ENCODE results near the gene COPE.
A peak's percentile ranks its signal among the peaks of the same experiment; 100 is the strongest.

COPE gene

DNA sequence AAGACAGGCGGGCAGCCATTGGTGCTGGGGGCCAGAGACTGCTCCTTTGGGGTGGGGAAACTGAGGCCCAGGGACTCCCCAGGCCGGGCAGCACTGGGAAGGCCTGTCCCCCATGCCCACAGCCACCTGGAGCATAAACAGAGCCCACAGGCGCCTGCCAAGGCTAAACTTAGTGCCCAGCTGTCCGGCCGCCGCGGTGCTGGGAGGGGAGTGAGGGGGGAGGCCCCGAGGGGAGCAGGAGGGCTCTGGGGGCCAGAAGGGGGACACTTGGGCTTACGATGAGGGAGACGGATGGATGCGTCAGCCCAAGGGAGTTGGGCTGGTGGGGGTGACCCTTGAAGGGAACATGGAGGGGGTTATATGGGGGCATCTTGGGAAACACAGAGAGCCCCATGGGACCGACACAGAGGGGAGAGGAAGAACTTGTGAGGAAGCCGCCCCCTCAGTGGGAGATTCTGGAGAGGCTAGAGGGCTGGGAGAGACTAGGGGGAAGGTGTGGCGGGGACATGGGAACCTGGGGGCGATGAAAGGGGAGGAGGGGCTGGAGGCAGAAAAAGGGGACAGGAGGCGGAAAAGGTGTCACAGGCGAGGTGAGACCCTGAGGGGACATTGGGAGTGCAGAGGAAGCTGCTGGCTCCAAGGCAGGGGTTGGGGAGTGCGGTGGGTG lies 25.5 kb downstream of the COPE start:
- DNase-seq: no peak

DNA sequence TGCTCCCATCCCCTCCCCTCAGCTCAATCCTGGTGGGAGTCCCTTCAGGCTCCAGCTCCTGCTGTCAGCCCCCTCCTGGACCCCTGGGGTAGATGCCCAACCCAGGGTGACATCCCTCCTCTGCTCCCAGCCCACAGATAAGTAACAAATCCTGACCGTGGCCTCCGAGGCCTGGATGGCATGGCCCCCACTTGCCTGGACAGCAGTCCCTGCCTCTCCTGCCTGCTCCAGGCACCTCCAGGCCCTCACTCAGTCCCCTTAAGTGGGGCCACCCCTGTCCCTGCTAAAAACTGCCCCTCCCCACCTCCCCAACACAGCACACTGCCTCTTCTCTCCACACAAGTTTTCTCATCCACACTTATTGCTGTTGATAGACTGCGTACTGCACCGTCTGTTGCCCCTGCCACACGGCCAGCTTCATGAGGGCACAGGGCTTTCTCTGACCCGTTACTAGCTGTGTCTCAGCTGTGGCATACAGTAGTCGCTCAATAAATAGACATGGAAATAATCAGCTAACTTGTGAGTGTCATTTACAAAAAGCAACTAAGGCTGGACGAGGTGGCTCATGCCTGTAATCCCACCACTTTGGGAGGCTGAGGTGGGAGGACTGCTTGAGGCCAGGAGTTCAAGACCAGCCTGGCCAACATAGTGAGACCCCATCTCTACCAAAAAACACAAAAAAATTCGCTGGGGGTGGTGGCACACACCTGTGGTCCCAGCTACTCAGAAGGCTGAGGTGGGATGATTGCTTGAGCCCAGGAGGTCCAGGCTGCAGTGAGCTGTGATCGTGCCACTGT lies 29.0 kb downstream of the COPE start:
- no peak for DNase-seq

DNA sequence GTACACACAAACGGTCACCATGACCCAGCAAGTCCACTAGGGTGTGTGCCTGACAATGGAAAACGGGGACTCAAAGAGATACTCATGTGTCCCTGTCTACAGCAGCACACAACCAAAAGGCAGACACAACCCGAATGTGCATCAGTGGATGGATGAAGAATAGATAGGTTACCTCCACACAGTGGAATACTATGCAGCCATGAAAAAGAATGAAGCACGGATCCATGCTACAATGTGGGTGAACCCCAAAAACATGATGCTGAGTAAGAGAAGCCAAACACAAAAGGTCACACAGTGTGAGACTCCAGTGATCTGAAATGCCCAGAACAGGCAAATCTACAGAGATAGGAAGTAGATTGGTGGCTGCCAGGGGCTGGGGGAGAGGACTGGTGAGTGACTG lies 32.2 kb downstream of the COPE start:
- DNase-seq: no peak

DNA sequence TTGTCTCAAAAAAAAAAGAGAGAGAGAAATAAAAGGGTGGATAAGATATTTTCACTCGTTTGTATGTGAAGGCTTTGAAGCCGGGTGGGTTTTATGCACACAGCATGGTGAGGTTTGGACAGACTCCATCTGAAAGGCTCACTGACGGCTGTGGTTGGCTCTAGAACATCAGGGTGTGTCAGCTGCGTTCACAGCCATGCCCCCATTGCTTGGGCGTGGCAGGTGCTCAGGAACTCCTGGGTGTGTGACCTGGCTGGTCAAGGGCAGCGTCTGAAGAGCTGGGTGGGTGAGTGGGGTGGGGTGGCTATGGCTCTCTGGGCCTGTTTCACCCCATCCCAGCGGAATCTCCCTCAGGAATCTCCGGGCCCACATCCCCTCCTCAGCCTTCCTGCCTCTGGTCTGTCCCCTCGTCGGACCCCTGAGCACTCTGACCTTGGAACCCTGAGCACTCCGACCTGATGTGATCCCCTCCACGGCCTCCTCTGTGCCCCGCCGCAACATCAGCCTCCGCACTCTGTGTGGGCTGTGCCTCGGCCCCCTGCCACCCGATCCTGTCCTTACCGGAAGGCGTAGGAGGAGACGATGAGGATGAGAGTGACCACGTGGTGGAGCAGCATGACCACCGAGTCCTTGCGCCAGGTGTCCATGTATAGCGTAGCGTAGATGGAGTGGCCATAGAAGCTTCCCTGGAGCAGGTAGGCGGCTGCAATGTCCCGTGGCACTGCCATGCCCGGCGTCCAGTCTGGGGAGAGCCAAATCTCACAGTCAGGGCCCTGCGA lies 35.5 kb downstream of the COPE start:
- DNase-seq: no peak

DNA sequence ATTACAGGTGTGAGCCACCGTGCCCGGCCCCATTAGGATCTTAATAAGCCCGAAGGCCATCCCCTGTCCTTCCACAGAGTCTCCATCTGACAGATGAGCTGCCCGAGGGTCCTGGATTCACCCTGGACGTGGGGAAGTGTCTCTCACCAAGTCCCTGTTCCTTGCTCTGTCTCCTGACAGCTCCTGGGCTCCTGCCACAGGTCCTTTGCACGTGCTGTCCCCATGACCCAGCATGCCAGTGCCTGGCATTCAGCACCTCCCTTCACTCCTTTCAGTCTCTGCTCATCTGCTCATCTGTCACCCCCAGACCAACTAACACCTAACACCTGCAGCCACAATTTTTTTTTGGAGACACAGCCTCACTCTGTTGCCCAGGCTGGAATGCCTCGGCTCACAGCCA lies 37.7 kb downstream of the COPE start:
- DNase-seq: no peak

DNA sequence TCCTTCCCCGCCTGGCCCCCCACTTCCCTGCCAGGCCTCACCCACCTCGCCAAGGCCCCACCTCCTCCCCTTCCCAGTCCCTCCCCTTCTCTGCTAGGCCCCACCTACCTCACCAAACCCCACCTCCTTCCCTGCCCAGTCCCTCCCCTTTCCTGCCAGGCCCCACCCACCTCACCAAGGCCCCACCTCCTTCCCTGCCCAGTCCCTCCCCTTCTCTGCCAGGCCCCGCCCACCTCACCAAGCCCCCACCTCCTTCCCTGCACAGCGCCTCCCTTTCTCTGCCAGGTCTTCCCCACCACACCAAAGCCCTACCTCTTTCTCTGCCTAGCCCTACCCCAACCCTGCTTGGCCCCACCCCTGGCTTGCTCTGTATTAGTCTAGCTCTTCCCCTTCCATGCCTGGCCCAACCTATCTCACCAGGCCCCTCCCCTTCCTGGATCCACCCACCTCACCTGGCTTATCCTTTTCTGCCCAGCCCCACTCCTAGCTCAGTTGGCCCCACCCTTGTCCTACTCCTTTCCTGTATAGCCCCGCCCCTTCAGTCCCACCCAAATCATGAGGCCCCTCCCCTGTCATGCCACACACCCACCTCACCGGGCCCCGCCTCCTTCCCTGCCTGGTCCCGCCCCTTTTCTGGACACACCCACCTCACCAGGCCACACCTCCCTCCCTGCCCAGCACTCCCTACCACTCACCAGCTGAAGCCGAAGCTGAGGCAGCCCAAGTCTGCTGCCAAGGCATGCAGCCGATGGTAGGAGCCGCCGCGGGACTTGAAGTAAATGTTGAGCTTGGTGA lies 39.4 kb downstream of the COPE start:
- no peak for DNase-seq

DNA sequence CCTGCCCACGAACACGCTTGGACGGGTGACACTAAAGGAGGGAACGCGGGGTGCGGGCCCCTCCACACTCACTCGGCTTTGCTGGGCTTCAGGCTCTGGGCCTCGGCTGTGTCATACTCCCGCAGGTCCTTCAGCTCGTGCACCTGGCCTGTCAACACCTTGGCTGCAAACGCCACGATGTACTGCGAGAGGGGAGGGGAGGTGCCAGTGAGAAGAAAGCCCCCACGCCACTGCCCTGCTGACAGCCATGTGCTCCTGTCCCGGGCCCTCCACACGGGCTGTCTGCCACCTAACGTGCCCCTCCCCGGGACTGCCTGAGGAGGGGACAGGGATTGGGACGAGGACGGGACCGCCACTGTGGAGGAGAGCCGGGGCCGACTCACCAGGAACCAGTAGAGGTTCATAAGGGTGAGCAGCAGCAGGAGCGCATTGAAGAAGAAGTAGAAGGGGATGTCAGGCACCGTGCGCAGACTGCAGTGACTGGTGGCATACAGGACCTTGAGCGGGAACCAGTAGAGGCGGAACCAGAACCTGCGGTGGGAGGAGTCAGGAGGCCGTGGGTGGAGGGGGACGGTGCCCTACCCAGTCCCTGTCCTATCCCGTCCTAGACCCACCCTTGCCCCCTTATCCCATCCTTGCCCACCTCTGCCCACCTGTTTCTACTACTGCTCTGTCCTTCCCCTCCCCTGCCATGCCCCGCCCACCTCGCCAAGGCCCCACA lies 40.2 kb downstream of the COPE start:
- no peak for DNase-seq

DNA sequence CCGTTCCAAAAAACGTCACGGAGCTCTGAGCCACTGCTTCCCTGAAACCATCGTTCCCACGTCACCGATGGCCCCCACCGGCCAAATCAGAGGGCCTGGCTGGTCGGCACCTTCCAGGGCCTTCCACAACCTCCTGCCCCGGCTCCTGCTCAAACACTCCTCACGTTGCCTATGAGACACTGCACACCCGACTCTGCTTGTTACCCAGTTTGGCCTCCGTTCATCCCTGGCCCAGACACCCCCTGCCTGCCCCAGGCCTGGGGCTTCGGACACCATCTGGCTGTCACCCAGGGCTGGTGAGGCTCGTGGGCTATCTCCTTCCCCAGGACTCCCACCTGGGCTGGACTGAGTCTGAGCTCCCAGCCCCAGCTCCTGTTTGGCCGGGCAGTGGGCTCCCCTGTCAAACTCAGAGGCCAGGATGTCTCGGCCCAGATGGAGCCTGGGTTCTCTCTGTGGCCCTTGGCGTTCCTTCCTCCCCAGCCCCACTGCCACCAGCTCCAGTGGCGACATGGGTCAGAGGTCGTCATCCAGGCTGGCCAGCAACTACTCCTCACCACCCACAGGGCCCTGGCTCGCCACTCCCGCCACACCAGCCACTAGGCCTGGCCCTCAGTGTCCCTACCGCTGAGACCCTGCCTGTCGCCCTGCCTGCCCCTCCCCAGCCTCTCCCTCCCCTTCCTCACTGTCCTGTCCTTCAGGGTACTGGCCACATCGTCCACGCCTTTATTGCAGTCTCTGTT lies 41.0 kb downstream of the COPE start:
- DNase-seq: no peak

DNA sequence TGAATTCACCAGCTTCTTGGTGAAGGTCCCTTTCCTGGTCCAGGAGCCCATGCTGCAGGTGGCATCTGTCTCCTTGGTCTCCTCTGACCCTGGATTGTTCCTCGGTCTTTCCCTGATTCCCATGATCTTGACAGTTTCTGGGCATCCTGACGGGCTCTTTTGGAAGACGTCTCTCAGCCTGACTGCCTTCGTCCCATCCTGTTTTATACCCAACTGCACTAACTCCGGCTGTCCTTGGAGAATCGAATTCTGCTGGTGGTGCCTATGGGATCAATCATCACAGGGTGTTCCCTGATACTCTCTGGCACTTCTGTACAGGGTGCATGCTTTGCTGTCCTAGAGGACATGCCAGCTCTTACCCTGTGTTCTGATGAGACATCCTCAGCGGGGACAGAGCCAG lies 42.3 kb downstream of the COPE start:
- DNase-seq: no peak

DNA sequence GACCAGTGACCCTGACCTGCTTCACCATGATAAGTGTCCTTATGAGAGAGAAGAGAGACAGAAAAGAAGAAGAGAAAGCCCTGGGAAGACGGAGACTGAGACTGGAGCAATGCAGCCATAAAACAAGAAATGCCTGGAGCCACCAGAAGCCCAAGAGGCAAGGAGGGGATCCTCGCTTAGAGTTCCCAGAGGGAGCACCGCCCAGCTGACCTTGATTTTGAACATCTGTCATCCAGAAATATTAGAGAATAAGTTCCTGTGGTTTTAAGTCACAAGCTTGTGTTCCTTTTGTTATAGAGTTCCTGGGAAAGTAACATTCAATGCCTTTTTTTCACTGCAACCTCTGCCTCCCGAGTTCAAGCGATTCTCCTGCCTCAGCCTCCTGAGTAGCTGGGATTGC lies 43.5 kb downstream of the COPE start:
- no peak for DNase-seq

DNA sequence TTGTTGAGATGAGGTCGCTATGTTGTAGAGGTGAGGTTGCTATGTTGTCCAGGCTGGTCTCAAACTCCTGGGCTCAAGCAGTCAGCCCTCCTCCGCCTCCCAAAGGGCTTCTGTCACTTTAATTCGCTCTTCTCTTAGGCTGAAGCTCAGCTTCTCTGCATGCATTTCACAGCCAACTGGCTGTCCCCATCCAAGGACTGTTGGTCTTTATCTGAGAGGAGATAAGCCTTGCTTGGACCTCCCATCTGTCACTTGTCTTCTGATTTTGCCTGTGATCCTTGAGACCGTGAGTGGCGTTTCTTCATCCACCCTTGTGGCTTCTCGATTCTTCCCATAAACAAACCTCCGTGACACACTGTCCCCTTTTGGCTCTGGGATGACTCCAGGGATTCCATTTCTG lies 47.6 kb downstream of the COPE start:
- DNase-seq: no peak

DNA sequence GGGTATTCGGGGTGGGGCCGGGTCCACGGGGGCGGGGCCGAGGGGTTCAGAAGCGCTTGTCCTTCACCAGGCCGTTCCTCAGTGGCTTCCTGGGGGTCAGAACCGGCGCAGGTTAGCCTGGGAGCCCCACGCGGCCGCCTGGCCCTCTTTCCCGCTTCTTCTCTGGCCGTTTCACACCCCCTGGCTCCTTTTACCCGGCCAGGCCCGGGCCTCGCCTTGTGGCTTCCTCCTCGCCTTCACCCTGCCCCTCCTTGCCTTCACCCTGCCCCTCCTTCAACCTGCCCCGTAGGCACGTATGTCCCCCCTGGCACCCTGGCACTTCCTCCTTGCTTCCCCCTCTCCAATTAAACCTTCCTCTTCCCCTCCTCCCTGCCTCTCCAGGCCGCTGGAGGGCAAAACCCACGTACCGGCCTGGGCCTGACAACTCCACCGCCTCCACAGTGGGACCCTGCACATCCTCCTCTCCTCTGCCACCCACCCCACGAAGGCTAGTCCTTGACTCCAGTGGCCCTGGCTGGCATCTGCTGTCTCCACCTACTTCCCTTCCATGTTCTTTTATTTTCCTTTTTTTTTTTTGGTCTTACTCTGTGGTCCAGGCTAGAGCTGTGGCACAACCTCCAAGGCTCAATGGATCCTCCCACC lies 48.5 kb downstream of the COPE start:
- no peak for DNase-seq

DNA sequence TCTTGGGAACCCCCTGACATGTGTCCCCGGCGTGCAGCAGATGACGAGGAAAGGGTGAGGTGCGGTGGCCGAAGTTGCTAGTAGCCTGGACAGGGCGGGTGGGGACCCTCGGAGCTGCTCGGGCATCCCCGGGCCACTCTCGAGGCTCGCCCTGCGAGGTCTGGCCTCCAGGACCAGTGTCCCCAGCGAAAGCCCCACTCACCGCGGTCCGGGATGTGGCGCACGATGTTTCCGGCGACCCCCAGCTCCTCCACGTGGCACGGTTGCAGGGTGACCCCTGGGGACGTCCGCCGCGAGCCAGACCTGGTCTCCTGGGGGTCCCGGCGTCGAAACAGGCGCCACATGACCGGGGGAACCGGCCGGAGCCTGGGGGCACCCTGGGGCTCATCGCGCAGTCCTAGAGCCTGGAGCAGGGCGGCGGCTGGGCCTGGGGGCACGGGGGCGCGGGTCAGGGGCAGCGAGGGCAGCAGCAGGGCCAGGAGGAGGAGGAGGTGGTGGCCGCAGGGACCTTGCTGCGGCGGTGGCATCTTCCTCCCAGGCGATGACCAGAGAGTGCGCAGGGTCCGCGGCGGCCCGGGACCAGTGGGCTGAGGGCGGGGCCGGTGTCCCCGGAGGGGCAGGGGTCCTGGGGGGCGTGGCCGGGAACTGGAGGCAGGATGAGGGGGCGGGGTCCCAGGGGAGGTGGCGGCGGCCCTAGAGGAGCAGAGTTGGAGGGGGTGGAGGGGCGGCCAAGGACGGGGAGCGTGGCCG lies 49.2 kb downstream of the COPE start:
- DNase-seq: no peak

DNA sequence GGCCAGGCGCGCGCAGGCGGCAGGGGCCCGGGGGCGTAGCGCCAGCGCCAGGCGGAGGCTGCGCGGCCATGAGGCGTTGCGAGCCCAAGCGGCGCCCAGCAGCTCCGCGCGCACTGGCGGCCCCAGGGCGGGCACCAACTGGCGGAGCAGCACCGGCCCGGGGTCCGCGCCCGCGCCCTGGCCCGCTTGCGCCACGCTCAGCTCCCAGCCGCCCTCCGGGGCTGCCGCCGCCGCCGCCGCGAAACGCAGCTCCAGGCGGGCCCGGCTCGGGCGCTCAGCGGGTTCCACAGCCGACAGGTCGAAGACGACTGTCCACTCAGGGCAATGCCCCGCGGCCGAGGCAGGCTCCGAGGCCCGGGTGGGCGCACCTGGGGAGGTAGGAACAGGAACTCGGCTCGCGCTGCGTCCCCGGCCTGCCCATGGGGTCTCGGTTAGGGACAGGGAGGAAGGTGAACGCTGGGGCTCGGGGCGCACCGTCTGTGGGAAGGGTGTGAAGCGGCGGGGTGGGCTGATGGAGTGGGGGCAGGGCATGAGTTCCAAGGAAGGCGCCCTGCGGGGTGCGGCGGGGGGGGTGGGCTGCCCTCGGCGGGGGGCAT lies 50.1 kb downstream of the COPE start:
- DNase-seq: no peak

DNA sequence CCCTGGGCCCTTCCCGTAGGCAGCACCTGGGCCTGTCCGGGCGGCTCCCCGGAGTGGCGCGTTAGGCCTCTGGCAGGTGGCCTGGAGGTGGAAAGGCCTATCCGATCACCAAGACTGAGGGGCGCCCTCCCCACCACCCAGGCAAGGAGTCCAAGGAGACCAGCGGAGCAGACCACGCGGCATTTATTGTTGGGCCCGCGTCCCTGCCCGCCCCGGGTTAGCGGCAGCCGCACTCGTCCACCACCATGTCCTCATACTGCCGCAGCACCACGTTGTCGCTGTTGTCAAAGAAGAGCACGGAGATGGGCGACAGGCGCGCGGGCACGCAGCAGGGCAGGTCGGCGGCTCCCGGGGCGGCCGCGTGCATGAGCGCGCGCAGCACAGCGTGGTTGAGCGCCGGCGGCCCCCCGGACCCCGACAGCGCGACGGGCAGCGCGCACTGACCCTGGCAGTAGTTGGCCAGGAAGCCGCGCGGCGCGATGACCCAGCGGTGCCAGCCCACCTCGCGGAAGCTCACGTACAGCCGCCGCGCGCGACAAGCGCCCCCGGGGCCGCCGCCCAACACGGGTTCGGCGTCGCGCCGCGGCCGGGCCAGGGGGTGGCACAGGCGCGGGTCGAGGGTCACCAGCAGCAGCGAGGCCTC lies 50.7 kb downstream of the COPE start:
- DNase-seq: no peak

DNA sequence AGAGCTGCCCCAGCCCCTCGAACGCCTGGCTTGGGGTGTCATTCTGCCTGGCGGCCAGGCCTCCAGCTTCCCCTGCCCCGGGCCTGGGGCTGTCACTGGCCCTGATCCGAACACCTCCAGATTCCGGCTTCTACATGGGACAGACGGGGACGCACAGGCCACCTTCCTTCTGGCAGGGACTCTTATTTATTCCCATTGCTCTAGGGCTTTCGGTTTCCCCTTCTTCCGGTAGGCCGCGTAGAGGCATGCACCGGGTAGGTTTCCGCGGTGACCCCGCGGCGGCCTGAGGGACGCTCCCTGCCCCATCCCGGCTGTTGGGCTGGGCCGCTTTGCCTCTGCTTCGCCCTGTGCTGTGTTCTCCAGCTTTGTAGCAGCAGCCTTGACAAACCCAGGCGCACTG lies 51.4 kb downstream of the COPE start:
- no peak for DNase-seq

DNA sequence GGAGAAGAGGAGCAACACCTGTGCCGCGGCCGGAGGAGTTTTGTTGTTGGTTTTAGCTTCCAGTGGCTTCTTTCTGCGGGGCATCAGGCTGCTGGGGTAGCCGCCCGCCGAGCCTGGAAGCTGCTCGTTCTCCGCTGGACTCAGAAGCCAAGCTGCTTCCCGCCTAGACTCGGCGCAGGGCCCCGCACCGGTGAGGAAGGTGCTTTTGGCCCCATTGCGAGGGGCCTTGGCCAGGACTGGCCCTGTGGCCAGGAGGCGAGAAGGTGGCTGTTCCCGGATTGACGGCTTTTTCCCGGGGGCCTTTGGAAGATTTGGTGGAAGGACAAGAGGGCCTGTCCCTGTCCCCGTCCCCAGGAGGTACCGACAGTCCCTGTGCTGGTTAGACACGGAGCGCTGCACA lies 52.0 kb downstream of the COPE start:
- no peak for DNase-seq

DNA sequence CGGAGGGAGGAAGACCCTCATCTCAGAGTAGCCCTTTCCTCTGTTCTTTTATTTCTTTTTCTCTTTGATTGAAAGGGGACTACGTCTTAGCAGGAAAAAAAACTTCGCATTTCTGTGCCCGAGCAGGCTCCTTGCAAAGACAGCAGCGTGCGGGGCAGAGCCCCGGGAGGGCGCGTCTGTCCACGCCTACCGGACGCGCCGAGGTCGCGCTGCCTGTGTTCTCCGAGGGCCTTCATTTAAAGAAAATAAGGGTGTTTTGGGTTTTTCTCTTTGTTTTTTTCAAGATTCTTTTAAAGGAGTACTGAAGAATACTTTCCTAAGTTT lies 52.4 kb downstream of the COPE start:
- DNase-seq: no peak

DNA sequence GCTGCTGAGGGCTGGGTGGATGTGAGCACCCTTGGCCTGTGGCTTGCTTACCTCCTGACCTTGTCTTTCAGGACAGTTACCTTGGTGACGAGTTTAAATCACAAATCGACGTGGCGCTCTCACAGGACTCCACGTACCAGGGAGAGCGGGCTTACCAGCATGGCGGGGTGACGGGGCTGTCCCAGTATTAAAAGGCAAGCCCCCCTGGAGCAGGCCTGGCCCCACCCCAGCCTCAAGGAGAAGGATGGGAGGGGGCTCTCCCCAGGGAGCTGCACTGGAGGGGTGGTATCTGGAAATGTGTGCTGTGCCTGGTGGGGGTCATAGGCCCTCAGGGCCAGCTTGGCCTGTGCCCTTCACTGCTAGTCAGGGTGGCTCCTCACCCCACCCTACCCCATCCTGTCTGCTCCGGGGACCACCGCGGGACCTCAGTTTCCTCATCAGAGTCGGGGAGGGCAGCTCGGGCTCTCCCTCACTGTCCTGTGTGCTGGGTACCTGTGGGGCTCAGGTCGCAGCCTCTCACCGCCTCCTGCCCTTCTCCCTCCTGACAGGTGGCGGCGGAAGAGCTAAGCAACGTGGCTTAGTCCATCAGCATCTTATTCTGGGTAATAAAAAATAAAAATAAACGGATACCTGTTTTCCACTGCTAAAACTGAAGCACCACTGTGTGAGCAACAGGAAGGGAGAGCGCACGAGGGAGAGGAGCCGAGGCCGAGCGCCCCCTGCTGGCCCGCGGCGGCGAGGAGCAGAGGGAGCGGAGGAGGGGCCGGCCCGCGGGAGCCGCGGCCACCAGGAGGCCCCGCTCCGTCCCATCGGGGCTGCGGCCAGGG lies 53.0 kb downstream of the COPE start:
- DNase-seq: peak; percentile 61

All from activated CD4-positive, alpha-beta T cell treated with anti-CD3 and anti-CD28 coated beads, Interleukin-2, amount 50 U/mL, for 1 hour (primary cell).